Chondrocyte (in vitro differentiated cells): ENCODE results near the gene SSH3. TPM values are rescaled to one million over a fixed set of nuclear protein-coding genes. Genes with fewer than 3 reads are reported as not detected.

ENCODE experiments used
- DNase-seq: peaks from one replicate; pipeline ENCODE4 v3.0.0; 2021; ENCODE audit warnings: mixed read lengths, low spot score
- H3K27ac Mint-ChIP-seq: one replicate; pipeline ENCODE4 v1.8.0; 2021; ENCODE audit warnings: mild to moderate bottlenecking, moderate library complexity, mixed read lengths; ENCODE audit not compliant: unreplicated experiment
- H3K27me3 Mint-ChIP-seq: 2 replicates; pipeline ENCODE4 v1.8.0; 2021; ENCODE audit warnings: low read depth, mixed read lengths
- H3K36me3 Mint-ChIP-seq: 2 replicates; pipeline ENCODE4 v1.8.0; 2021; ENCODE audit warnings: low read depth, mixed read lengths
- H3K4me1 Mint-ChIP-seq: 2 replicates; pipeline ENCODE4 v1.8.0; 2021; ENCODE audit warnings: low read depth, mild to moderate bottlenecking, mixed read lengths
- H3K4me3 Mint-ChIP-seq: one replicate; pipeline ENCODE4 v1.8.0; 2021; ENCODE audit warnings: mild to moderate bottlenecking, moderate library complexity, mixed read lengths; ENCODE audit not compliant: unreplicated experiment
- H3K9me3 Mint-ChIP-seq: 2 replicates; pipeline ENCODE4 v1.8.0; 2021; ENCODE audit warnings: low read depth, mixed read lengths
- total RNA-seq: library from RNA; stranded (reverse); gene quantifications from 3 replicates; pipeline ENCODE4 v1.2.1, GENCODE V29; 2021
- TF ChIP-seq, protein P1 (sequence below): fragments of 200-600 bp; sonication (generic); IDR thresholded peaks from 2 replicates; pipeline ENCODE4 v1.5.0; 2021; ENCODE audit warnings: antibody characterized with exemption, mild to moderate bottlenecking, moderate library complexity

SSH3 gene
- total RNA-seq, 1 donor from 2014 or later = 28.4 TPM

GRCh38 chr11:67261946-67262681 is 41.2 kb upstream of the SSH3 start:
- DNase-seq = no peak
- Mint-ChIP-seq H3K27me3 (no peaks in the 10 kb centered on the region), H3K4me3 (peak overlapping the region; percentile 66), H3K9me3 (no peaks in the 10 kb centered on the region), H3K27ac (peak overlapping the region; percentile 87), H3K36me3 (peaks cover 2% of the 10 kb centered on the region), H3K4me1 (peaks cover 24% of the 10 kb centered on the region)
- TF ChIP-seq, protein P1, sequence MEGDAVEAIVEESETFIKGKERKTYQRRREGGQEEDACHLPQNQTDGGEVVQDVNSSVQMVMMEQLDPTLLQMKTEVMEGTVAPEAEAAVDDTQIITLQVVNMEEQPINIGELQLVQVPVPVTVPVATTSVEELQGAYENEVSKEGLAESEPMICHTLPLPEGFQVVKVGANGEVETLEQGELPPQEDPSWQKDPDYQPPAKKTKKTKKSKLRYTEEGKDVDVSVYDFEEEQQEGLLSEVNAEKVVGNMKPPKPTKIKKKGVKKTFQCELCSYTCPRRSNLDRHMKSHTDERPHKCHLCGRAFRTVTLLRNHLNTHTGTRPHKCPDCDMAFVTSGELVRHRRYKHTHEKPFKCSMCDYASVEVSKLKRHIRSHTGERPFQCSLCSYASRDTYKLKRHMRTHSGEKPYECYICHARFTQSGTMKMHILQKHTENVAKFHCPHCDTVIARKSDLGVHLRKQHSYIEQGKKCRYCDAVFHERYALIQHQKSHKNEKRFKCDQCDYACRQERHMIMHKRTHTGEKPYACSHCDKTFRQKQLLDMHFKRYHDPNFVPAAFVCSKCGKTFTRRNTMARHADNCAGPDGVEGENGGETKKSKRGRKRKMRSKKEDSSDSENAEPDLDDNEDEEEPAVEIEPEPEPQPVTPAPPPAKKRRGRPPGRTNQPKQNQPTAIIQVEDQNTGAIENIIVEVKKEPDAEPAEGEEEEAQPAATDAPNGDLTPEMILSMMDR = peak; percentile 5

DNA sequence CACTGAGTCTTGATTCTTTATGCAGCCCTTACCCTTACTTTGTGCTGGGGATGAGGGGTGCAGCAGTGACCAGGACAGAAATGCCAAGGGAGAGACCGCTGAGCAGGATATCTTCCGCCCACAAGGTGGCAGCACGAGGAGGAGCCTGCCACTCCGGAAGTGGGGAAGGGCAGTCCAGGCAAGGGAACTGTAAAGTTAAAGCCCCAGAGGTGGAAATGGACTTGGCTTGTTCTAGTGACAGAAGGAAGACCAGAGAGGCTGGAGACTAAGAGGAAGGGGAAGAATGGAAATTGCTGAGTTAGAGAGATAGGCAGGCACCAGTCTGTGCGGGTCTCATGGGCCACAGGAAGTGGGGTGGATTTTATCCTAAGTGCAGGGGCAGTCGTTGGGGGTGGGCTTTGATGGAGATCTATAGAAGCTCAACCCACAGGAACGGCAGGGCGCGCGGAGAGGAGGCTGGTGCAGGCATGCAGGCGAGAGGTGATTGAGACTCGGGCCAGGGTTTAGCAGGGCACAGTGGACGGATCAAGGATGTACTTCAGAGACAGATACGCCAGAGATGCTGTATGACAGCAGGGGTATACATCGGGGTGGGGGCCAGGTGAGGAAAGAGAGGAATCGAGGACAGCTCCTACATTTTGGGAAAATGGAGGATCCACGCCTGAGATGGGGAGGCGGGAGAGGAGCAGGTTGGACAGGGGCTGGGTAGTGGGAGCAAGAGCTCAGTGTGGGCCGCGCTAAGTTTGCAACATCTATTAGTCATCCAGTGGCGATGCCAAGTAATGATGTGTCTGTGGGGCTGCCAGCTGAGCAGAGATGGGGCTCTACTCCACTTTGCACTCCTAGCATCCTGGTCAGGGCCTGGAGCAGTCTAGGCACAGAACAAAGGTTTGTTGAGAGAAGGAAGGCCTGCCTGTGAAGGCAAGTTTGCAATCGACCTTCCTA is 40.3 kb upstream of the SSH3 start:
- Mint-ChIP-seq H3K27ac (peak overlapping the region; percentile 87), H3K27me3 (no peaks in the 10 kb centered on the region), H3K4me1 (peaks cover 33% of the 10 kb centered on the region), H3K9me3 (no peaks in the 10 kb centered on the region), H3K4me3 (no peak overlapping the region), H3K36me3 (no peaks in the 10 kb centered on the region)
- TF ChIP-seq, protein P1 = peak; percentile 92
- DNase-seq = no peak

DNA sequence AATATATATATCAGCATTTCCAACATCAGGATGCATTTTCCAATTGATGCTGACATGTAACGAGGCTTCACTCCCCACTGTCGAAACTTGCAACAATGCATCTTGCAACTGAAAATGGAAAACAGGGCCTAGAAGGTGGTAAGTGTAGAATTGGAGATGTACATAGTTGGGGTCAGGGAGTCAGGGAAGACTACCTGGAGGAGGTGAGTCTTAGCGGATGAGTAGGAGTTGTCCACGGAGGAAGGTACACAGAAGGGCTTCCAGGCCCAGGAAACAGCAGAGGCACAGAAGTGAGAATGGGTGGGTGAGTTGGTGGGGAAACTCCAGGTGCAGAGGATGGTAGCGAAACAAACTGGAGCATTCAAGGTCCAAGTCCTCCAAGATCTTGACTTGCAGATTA is 39.1 kb upstream of the SSH3 start:
- TF ChIP-seq, protein P1 = no peak
- no peaks in the 10 kb centered on the region for H3K36me3 Mint-ChIP-seq
- H3K9me3 Mint-ChIP-seq = no peaks in the 10 kb centered on the region
- no peak overlapping the region for H3K4me3 Mint-ChIP-seq
- DNase-seq = peak; percentile 9
- H3K27ac Mint-ChIP-seq = no peak overlapping the region
- H3K27me3 Mint-ChIP-seq = no peaks in the 10 kb centered on the region
- peaks cover 43% of the 10 kb centered on the region for H3K4me1 Mint-ChIP-seq

DNA sequence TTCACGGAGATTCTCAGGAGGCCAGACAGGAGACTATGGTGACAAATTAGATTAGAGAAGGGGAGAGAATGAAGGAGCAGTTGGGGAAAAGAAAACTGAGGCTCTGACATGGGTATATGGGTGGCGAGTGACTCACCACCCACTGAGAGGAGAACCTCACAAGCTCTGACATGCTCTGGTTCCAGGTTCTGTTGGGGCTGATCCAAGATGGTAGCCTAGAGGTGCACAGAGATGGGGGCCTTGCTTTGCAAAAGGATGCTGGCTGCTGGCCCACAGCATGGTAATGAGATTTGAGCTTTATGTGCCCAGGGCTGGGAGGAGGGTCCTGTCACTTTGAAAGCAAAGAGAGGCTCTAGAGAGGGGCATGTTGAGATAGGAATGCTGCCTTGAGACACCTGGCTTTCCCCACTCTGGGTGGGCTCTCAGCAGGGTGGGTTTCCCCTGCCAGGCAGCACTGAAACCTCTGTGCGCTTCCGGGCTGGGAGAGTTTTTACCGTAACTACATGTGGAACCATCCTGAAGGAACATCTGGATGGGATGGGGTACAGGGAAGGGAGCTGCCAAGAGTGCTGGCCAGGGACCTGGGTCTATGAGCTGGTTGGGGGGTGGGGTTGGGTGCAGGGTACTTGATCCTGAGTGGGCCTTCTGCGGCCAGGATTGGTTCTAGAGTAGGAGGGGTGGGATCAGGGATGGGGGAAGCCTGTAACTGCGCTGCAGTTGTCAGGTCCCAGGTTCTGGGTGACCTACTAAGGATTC is 38.3 kb upstream of the SSH3 start:
- no peaks in the 10 kb centered on the region for H3K36me3 Mint-ChIP-seq
- DNase-seq = peak; percentile 38
- H3K4me3 Mint-ChIP-seq = peak overlapping the region; percentile 55
- H3K27ac Mint-ChIP-seq = peak overlapping the region; percentile 54
- no peaks in the 10 kb centered on the region for H3K9me3 Mint-ChIP-seq
- TF ChIP-seq, protein P1 = no peak
- no peaks in the 10 kb centered on the region for H3K27me3 Mint-ChIP-seq
- peaks cover 51% of the 10 kb centered on the region for H3K4me1 Mint-ChIP-seq
